ENCODE results near the gene CRYL1. TPM values are rescaled to one million over a fixed set of nuclear protein-coding genes. Genes with fewer than 3 reads are reported as not detected.

CRYL1 gene
- total and polyA plus RNA-seq, 2 of the 13 experiments (the other 11 are each of a cell fraction or from before 2014, with no cell fraction given), result 57.2 to 115 TPM

DNA sequence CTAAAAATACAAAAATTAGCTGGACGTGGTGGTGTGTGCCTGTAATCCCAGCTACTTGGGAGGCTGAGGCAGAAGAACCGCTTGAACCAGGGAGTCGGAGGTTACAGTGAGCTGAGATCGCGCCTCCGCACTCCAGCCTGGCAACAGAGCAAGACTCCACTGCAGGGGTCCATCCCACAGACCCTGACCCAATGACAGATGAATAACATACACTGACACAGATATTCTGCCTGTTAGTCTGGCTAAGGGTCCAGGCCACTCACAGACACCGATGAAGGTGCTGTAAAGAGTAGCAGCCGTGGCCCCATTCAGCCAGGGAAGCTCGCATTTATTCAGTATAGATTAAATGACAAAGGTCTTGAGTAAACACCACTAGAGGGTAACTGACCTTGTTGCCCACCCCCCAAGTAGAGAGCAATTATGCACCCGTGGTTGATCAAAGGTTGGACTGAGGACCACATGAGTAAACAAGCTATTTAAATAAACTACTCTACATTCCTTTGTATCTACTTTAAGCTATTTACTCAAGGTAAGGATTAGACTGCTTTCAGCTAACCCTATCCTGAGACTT is 8.5 kb upstream of the CRYL1 start (continued):
- TF ChIP-seq PRDM4 (CRISPR knock-in tag; IDR thresholded peaks at IDR 0.05; ENCODE audit: borderline replicate concordance), result no peak
- no peak for TF ChIP-seq TBX2 (CRISPR knock-in tag; IDR thresholded peaks at IDR 0.05; ENCODE audit: borderline replicate concordance)
- TF ChIP-seq, protein P1, sequence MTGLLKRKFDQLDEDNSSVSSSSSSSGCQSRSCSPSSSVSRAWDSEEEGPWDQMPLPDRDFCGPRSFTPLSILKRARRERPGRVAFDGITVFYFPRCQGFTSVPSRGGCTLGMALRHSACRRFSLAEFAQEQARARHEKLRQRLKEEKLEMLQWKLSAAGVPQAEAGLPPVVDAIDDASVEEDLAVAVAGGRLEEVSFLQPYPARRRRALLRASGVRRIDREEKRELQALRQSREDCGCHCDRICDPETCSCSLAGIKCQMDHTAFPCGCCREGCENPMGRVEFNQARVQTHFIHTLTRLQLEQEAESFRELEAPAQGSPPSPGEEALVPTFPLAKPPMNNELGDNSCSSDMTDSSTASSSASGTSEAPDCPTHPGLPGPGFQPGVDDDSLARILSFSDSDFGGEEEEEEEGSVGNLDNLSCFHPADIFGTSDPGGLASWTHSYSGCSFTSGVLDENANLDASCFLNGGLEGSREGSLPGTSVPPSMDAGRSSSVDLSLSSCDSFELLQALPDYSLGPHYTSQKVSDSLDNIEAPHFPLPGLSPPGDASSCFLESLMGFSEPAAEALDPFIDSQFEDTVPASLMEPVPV (CRISPR knock-in tag; IDR thresholded peaks at IDR 0.05), result no peak
- TF ChIP-seq PHB2 (IDR thresholded peaks at IDR 0.05; ENCODE audit: partially characterized antibody), result no peak
- TF ChIP-seq ZBTB42 (CRISPR knock-in tag; IDR thresholded peaks at IDR 0.05), result no peak
- no peak for TF ChIP-seq SMAD9 (CRISPR knock-in tag; IDR thresholded peaks at IDR 0.05)
- TF ChIP-seq ZNF234 (CRISPR knock-in tag; conservative IDR thresholded peaks at IDR 0.05), result no peak
- no peak for TF ChIP-seq IRX3 (CRISPR knock-in tag; IDR thresholded peaks at IDR 0.05; ENCODE audit: borderline replicate concordance, low read depth)
- no peak for TF ChIP-seq ZNF180 (CRISPR knock-in tag; IDR thresholded peaks at IDR 0.05; ENCODE audit: borderline replicate concordance, low read depth)
- TF ChIP-seq XBP1 (CRISPR knock-in tag; IDR thresholded peaks at IDR 0.05), result no peak
- 0 out of 2 replicates have a peak, but pooled peaks have one; percentile 39 for TF ChIP-seq NCOA2 (CRISPR knock-in tag; IDR thresholded peaks at IDR 0.05)
- no peak for TF ChIP-seq HIC2 (CRISPR knock-in tag; IDR thresholded peaks at IDR 0.05; ENCODE audit: low read depth)
- TF ChIP-seq NR2F1 (CRISPR knock-in tag; IDR thresholded peaks at IDR 0.05), result peak in 1 of 2 experiments; percentile 62; a peak in 2 of 4 replicates
- no peak for TF ChIP-seq TAF1 (CRISPR knock-in tag; IDR thresholded peaks at IDR 0.05)
- no peak for TF ChIP-seq RFXAP (CRISPR knock-in tag; IDR thresholded peaks at IDR 0.05; ENCODE audit: borderline replicate concordance)
- TF ChIP-seq RARG (CRISPR knock-in tag; IDR thresholded peaks at IDR 0.05; ENCODE audit: low read depth), result no peak
- TF ChIP-seq, protein P2, sequence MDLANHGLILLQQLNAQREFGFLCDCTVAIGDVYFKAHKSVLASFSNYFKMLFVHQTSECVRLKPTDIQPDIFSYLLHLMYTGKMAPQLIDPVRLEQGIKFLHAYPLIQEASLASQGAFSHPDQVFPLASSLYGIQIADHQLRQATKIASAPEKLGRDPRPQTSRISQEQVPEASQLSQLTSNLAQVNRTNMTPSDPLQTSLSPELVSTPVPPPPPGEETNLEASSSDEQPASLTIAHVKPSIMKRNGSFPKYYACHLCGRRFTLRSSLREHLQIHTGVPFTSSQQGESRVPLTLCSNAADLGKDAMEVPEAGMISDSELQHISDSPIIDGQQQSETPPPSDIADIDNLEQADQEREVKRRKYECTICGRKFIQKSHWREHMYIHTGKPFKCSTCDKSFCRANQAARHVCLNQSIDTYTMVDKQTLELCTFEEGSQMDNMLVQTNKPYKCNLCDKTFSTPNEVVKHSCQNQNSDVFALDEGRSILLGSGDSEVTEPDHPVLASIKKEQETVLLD (CRISPR knock-in tag; IDR thresholded peaks at IDR 0.05; ENCODE audit: low read depth), result no peak

Data from HepG2 (cell line).